HepG2 (cell line): Measurements from ENCODE around the gene PRKG1. TPM values are rescaled to one million over a fixed set of nuclear protein-coding genes. Genes with fewer than 3 reads are reported as not detected.

Source experiments
- ATAC-seq: fragments of 200-7000 bp; cut with Tn5 transposase; 3 replicates; pipeline ENCODE4 v1.9.1; 2020; ENCODE audit warnings: mild to moderate bottlenecking, moderate library complexity
- BruUV-seq: library from RNA; stranded (reverse); fragments of 400-500 nt; replicated peaks from 2 replicates; lab custom pipeline; 2021; lab: Mats Ljungman, UMichigan
- CTCF ChIA-PET: fragments of 300-600 bp; formaldehyde crosslinking; extraction: SDS; loops from one replicate; lab custom pipeline; 2021; ENCODE audit warnings: low total read pairs, inconsistent platforms, low intra/inter-chr PET ratio; lab: Yijun Ruan, JAX
- POLR2A ChIA-PET: fragments of 350-600 bp; sonication (Branson Sonifier 250); formaldehyde crosslinking; loops from one replicate; lab custom pipeline; 2020; ENCODE audit warnings: antibody characterized with exemption, inconsistent platforms; lab: Yijun Ruan, JAX
- DNase-seq: peaks from one replicate; pipeline ENCODE4 v3.0.0-alpha.2; 2015; ENCODE audit warnings: low spot score
- FAIRE-seq: peaks from 3 replicates; lab custom pipeline; 2011; peaks lifted over from hg19 to GRCh38; lab: Jason Lieb, UNC
- H2AFZ ChIP-seq: one replicate; pipeline ENCODE4 v1.6.1; 2011; ENCODE audit warnings: low read length, inconsistent platforms
- H3K27ac ChIP-seq: fragments of 300-600 bp; 3 replicates; pipeline ENCODE4 v1.8.0; 2011; ENCODE audit warnings: mixed run types, mild to moderate bottlenecking, mixed read lengths, low read length, inconsistent platforms; ENCODE audit not compliant: insufficient read depth; ENCODE audit errors: extremely low read length
- H3K27me3 ChIP-seq, 2 experiments: fragments of 200-600 bp in 1 of 2; 2 replicates in 1 of 2; 3 replicates in 1 of 2; pipeline versions ENCODE4 v1.6.0 to v1.8.0; 2011; ENCODE audit warnings: low read length in 2 of 2, mild to moderate bottlenecking in 2 of 2, moderate library complexity in 2 of 2, inconsistent platforms in 1 of 2; ENCODE audit not compliant: insufficient read depth in 2 of 2, control insufficient read depth in 1 of 2
- H3K36me3 ChIP-seq, 2 experiments: fragments of 200-600 bp in 1 of 2; replicated peaks in 1 of 2; 2 replicates in 1 of 2; 3 replicates in 1 of 2; pipeline versions ENCODE4 v1.5.1 to v1.8.0; 2011; ENCODE audit warnings: low read length in 2 of 2, inconsistent platforms in 1 of 2; ENCODE audit not compliant: insufficient read depth in 2 of 2, control insufficient read depth in 1 of 2
- H3K4me1 ChIP-seq: 2 replicates; pipeline ENCODE4 v1.5.1; 2012; ENCODE audit warnings: low read length, inconsistent platforms; ENCODE audit not compliant: insufficient read depth
- H3K4me2 ChIP-seq: 2 replicates; pipeline ENCODE4 v1.6.0; 2011; ENCODE audit warnings: low read depth, low read length, inconsistent platforms
- H3K4me3 ChIP-seq, 3 experiments: fragments of 200-600 bp in 1 of 3; sonication (generic), shearing (Covaris generic) in 1 of 3; replicated peaks in 1 of 3; 2 replicates each; pipeline ENCODE4 v1.5.1; 2011 to 2016; ENCODE audit warnings: low read length in 3 of 3, inconsistent platforms in 2 of 3, low read depth in 2 of 3, mild to moderate bottlenecking in 2 of 3, control low read depth in 1 of 3, mixed read lengths in 1 of 3; ENCODE audit not compliant: insufficient read depth in 1 of 3
- H3K79me2 ChIP-seq: one replicate; pipeline ENCODE4 v1.6.1; 2011; ENCODE audit warnings: low read length, inconsistent platforms; ENCODE audit not compliant: insufficient read depth
- H3K9ac ChIP-seq: 2 replicates; pipeline ENCODE4 v1.6.0; 2011; ENCODE audit warnings: mild to moderate bottlenecking, low read depth, low read length, inconsistent platforms; ENCODE audit not compliant: insufficient read depth
- H3K9me3 ChIP-seq: 2 replicates; pipeline ENCODE4 v1.5.1; 2012; ENCODE audit warnings: mild to moderate bottlenecking, low read length
- H4K20me1 ChIP-seq: 2 replicates; pipeline ENCODE4 v1.6.0; 2011; ENCODE audit warnings: inconsistent platforms, mild to moderate bottlenecking, low read length, moderate library complexity; ENCODE audit not compliant: insufficient read depth
- HNRNPH1 ChIP-seq: fragments of 200-400 bp; formaldehyde crosslinking; optimal IDR thresholded peaks from 2 replicates; pipeline ENCODE3; 2017; ENCODE audit warnings: mild to moderate bottlenecking, low read depth, low read length
- HNRNPL ChIP-seq: fragments of 200-400 bp; formaldehyde crosslinking; IDR thresholded peaks from 2 replicates; pipeline ENCODE4 v1.6.1; 2017; ENCODE audit warnings: mild to moderate bottlenecking, low read depth, low read length
- MEIS1 ChIP-seq: sonication (generic); formaldehyde crosslinking; IDR thresholded peaks from 2 replicates; pipeline ENCODE4 v1.9.0; 2021; ENCODE audit warnings: mild to moderate bottlenecking, missing genetic modification reagents, moderate library complexity, borderline replicate concordance
- ZBTB37 ChIP-seq: sonication (generic); formaldehyde crosslinking; IDR thresholded peaks from 2 replicates; pipeline ENCODE4 v1.4.0; 2020; ENCODE audit warnings: mild to moderate bottlenecking, missing genetic modification reagents
- ZNF230 ChIP-seq: sonication (generic); formaldehyde crosslinking; IDR thresholded peaks from 2 replicates; pipeline ENCODE4 v1.4.0; 2020; ENCODE audit warnings: mild to moderate bottlenecking, missing genetic modification reagents
- ZNF354B ChIP-seq: sonication (generic); formaldehyde crosslinking; IDR thresholded peaks from 2 replicates; pipeline ENCODE4 v1.8.0; 2022; ENCODE audit warnings: mild to moderate bottlenecking, missing genetic modification reagents
- ZNF776 ChIP-seq: sonication (generic); formaldehyde crosslinking; IDR thresholded peaks from 2 replicates; pipeline ENCODE4 v1.4.0; 2020; ENCODE audit warnings: mild to moderate bottlenecking, missing genetic modification reagents
- WGBS: methylation state at CpG from one replicate; pipeline ENCODE4 v1.1.6; 2017; ENCODE audit warnings: low lambda C conversion rate; 5-methylcytosine and 5-hydroxymethylcytosine counted together
- in situ Hi-C: cut with HindIII; loops from 2 replicates; pipeline ENCODE4 v1.10.0; 2017; ENCODE audit warnings: low pct_unique_long_range_greater_than_20kb; ENCODE audit not compliant: extremely low pct_ligation_motif_present
- intact Hi-C: fragments of 100-400 bp; cut with micrococcal nuclease; formaldehyde crosslinking; loops from one replicate; pipeline ENCODE4 v1.10.0; 2022; ENCODE audit not compliant: unreplicated experiment
- polyA plus RNA-seq, 8 experiments: library from polyadenylated mRNA; depleted of rRNA in 3 of 8; stranded (reverse) in 7 of 8; unstranded in 1 of 8; fragments of >200 nt; fragmentation: Illumina TruSeq in 4 of 8; extraction: Trizol in 4 of 8; gene quantifications; 2 replicates each; pipeline versions ENCODE4 v1.2.1 to v1.2.3, GENCODE V29; 2011 to 2016; ENCODE audit warnings: low read depth in 4 of 8, missing spikeins in 1 of 8, mixed read lengths in 1 of 8; ENCODE audit not compliant: insufficient read depth in 1 of 8
- total RNA-seq, 5 experiments: library from RNA; depleted of rRNA; stranded (reverse); fragments of >200 nt; fragmentation: Illumina TruSeq; extraction: Trizol; gene quantifications; 2 replicates each; pipeline ENCODE4 v1.2.3, GENCODE V29; 2016; ENCODE audit warnings: low read depth in 1 of 5

Gene PRKG1
- total and polyA plus RNA-seq, 2 of the 13 experiments (the other 11 are each of a cell fraction or from before 2014, with no cell fraction given): 0.01 TPM; not detected in 1

DNA sequence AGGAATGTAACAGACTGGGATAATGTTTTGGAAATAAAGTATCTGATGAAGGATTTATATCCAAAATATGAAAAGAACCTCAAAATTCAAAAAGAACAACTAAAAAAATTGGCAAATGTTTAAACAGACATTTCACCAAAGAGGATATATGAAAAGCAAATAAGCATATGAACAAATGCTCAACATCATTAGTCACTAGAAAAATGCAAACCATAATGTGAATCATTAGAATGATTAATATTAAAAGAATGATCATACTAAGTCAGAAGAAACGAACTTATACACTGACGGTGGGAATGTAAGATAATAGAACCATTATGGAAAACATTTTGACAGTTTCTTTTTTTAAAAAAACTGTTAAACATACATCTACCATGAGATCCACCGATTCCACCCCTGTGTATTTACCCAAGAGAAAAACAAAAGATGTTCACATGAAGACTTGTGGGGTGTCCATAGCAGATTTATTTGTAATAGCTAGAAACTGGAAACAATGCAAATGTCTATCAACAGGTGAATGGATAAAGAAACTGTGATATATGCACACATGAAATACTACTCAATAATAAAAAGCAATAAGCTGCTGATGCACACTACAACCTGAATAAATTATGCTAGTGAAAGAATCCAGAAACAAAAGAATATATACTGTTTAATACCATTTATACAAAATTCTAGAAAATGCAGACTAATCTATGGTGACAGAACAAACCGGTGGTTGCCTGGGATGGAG, 35.7 kb downstream of the PRKG1 start (continued):
- TF ChIP-seq HNRNPH1: no peak
- TF ChIP-seq, all 625 proteins: peak for 0

DNA sequence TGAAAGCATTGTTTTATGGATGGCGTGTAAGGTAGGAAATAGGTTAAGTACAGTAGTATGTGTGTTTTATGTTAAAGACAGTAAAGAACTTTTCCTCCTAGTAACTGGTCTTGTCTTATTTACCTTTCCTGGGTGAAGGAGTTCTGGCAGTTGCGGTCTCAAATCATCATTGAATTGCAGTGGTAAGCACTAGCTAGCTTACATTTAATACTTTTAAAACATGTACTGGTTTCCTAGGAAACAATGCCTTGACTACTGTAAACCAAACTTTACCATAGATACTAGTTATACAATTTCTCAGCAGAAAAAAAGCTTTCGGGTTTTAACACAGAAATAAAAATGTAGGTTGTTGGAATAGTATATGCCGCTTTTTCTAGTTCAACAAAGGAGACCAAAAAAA, 37.7 kb downstream of the PRKG1 start:
- ATAC-seq: no peak
- CTCF ChIA-PET: no interaction called here
- in situ Hi-C loops: no loop called here

More for the DNA sequence above, 37.7 kb downstream of the PRKG1 start:
- H3K27me3 ChIP-seq: no peaks in the 10 kb centered on the region; a peak in 1 of 5 replicates
- POLR2A ChIA-PET: no interaction called here
- H3K9me3 ChIP-seq: no peaks in the 10 kb centered on the region
- no peaks in the 10 kb centered on the region for H4K20me1 ChIP-seq
- no peaks in the 10 kb centered on the region for H3K79me2 ChIP-seq
- H3K4me3 ChIP-seq: no peak overlapping the region
- H3K36me3 ChIP-seq: no peaks in the 10 kb centered on the region
- no peak for DNase-seq
- intact Hi-C loops: no loop called here
- 7% methylated on average over 4 of the region's 4 CpGs for WGBS
- no peak overlapping the region for H3K4me2 ChIP-seq
- no TSS peak for BruUV-seq
- no peak for FAIRE-seq
- H3K9ac ChIP-seq: no peak overlapping the region
- no peaks in the 10 kb centered on the region for H3K4me1 ChIP-seq
- TF ChIP-seq ZNF354B (CRISPR knock-in tag) (no peak), ZBTB37 (CRISPR knock-in tag) (no peak), HNRNPL (no peak), MEIS1 (CRISPR knock-in tag) (no peak), ZNF776 (CRISPR knock-in tag) (no peak), ZNF230 (no peak)
- TF ChIP-seq, all 625 proteins: peak for 0
- Histone ChIP-seq H2AFZ (no peak overlapping the region), H3K27ac (no peak overlapping the region)
